HG02885 (cell line): Measurements from ENCODE around the gene CFAP97.
"Not testable (repeated sequence)": the region's sequence is repeated elsewhere in the genome, so short reads cannot be mapped to it uniquely, and the experiment has no call there.

Experiments
- ATAC-seq: cut with Tn5 transposase; IDR thresholded peaks from one replicate; pipeline ENCODE4 v1.9.1; 2021; ENCODE audit warnings: mild to moderate bottlenecking; ENCODE audit not compliant: unreplicated experiment, poor library complexity

CFAP97 gene

DNA sequence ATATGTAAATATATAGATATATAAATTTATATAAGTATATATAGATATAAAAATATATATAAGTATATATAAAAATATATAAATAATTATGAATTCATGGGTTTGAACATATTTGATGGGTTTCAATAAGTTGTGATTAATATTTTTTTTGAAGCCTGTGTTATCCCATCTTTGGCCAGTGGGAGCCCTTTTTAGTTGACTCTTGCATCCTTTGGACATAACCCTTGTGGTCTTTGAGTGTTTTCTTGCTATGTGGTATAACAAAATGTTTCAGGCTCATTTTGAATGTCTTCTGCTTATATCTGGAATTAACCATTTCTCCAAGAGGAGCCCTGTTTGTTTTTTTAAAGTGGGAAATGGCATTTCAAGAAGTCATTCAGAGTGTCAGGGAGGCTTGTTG lies 20.8 kb upstream of the CFAP97 start:
- no peak for ATAC-seq

DNA sequence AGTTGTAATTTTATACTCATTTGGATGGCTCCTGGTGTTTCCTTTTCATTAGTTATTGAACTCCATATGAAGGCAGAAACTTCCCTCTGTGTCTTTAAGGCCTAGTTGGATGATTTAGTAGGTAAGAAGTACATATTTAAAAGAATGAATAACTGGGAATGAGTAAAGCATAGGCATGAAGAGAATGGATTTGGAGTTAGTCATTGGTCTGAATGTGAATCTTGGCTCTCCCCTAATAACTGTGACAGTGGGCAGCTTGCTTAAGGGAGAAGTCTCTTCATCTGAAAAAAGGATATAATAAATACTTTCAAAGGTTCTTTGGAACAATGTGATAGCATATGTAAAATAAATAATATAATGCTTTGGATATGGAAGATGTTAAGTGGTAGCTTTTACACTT lies 18.8 kb upstream of the CFAP97 start:
- no peak for ATAC-seq

DNA sequence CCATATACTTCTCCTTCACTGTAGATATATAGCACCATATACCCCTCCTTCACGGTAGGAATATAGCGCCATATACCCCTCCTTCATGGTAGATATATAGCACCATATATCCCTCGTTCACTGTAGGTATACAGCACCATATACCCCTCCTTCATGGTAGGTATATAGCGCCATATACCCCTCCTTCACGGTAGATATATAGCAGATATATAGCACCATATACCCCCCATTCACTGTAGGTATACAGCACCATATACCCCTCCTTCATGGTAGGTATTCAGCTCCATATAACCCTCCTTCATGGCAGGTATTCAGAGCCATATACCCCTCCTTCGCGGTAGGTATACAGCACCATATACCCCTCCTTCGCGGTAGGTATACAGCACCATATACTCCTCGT lies 18.1 kb upstream of the CFAP97 start:
- no peak for ATAC-seq

DNA sequence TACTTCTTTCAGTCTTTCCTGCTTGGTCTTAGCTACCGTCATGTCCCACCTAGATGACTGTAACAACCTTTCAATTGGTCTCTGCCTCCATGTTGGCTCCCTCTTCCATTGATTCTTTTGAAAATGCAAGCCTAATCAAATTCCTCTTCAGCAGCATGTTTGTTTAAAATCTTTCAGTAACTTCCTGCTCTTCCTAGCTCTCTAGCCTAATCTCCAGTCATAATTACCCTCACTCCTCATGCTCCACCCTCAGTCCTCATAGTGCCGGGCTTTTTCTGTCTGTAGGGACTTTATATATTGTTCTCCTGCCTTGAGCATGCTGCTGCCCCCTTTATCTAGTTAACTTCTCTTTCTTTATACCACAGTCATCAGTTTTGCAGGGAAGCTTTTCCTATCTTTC lies 17.7 kb upstream of the CFAP97 start:
- no peak for ATAC-seq

DNA sequence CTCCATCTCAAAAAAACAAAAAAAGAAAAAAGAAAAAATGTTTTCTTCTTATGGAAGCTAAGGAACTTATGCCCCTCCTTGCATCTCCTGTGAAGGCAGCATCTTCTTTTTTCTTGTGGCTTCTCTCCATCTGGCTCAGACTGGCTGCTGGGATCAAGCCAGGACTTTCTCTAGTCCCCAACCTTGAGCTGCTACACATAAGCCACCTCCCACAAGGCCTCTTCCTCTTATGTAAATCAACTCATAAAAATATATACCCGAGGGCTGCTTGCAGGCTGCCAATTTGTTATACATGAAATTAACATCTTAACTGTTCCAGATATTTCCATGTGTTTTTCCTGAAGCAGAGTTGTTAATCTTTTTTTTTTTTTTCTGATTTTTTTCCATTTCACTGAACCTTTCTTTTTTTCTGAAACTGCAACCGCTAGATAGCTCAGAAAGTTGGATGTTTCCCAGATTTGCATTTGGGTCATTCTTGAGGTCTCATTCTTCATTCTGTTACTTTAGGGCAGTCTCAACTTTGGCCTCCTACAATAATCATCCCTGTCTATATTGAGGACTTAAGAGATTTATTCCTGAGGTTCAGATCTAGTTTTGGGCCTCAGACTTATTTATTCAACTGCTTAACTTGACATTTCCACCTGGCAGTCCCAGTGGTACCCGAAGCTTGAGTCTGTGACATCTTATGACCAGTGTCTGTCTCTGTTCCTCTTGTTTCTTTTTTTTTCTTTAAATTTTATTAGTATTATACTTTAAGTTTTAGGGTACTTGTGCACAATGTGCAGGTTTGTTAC lies 15.9 kb upstream of the CFAP97 start:
- peak; percentile 80 for ATAC-seq

DNA sequence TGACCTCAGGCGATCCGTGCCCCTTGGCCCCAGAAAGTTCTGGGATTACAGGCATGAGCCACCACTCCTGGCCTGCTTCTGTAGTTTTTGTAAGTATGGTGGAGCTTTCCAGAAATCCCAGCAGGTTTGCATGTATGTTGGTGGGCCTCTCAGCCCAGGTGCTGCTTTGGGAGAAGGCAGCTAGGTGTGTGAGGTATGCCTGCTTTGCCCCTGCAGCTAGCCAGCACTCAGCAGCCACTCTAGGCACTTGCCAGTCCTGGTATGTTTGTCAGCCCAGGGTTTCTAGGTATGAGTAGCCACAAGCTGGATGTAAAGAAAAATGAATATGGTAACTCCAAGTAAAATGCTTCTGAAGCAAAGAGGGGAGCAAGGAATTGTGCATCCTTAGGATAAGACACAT lies 14.5 kb upstream of the CFAP97 start:
- no peak for ATAC-seq

DNA sequence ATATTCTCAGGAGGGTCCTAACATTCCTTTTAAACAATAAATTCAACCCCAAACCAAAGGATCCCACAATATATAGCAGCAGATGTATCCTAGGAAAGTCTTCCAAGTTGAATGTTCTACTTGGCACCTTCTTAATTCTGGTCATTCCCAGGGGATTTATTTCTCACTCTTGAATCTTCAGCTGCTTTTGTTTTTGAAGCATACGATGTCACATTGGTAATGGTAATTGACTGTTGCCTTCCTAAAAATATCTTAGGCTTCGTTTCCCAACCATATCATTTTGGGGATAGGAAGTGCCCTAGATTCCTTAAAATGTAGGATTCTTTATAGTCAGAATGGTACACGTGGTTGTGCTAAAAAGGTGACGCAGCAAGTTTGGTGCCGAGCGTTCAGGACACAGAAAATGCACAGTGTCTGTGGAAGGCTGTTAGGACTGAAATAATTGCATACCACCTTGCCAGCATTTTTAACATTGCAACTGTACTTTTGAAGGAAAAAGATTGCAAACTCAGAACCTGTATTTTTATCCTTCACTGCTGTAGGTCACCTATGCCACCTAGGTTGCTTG lies 13.7 kb upstream of the CFAP97 start:
- ATAC-seq: no peak

DNA sequence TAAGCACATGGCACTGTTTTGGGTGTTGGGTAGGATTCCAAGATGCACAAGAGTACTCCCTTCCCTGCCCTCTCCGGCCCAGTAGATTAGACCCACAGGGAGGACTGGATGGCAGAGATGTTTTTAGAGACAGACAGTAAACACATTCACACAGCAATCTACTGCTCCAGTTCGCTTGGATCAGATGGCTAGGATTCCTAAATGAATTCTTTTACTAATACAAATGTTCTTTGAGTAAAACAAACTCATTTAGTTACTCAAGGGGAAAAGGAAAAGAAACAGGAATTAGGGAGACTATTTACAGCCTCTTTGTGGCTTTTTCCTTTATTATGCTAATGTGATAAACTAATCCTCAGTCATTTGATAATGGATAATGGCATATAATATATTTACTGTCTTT lies 11.5 kb upstream of the CFAP97 start:
- no peak for ATAC-seq

DNA sequence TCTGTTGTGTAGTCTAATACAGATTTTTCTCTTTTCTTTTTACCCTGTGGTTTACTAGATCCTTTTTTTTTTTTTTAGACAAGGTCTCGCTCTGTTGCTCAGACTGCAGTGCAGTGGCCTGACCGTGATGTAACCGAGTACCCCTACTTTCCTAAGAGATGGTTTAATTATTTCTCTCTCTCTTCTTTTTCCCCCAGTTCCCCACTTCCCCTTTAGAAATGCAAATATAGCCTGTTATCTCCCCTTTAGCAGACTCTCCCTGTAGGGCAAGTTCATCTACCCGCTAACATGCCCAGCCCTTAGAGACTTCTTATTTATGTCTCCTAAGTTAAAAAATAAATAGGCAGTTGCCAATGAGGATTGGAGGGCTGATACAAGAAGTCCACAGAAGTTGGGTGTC lies 10.1 kb upstream of the CFAP97 start:
- ATAC-seq: peak; percentile 36

DNA sequence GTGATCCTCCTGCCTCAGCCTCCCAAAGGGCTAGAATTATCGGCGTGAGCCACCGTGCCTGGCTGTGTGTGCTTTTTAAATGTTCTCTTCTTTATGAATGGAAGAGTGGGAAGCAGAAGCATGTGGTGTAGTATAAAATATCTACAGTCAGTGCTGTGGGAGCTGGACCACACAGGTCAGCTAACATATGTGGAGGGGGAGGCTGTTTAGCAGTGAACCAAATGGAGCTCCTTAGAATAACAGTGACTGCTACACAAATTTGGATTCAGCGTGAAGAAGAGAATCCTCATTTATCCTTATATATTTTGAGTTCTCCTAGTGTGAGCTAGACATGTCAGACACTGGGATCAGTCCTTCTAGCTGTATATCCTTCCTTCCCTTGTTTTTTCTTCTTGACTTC lies 8.8 kb upstream of the CFAP97 start:
- ATAC-seq: no peak

DNA sequence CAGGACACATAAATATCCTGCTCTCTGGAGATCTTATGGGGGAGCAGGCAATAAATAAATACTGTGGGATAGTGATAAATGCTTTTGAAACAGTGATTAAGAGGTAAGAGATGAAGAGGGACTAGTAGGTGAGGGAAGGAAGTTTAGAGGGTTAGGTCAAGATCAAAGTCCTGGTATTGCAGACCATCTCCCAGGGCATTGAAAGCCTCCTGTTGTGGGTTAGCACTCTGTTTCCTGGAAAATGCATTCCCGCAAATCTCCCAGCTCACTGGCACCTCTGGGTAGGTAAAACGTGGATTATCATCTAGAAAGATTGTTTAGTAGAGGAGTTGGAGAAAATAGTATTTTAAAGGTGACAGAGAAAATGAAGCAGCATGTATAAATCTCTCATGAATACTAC lies 7.8 kb upstream of the CFAP97 start:
- no peak for ATAC-seq

DNA sequence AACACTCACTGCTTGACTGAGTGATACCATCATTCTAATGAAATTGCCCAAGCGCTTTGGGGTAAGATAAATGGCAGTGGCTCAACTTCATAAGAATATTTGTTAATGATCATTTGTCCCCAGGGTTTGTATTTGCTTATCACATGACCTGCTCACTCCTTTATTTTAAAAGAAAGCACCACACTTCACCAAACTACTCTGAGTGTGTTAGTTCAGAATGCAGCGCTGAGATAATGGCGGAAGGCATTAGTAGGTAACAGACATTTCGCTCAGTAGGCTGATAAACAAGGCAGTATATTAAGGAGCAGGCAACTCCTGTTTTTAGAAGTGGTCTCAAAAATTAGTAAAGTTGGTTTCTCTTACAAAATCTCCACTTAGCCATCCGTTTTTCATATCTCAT lies 7.2 kb upstream of the CFAP97 start:
- ATAC-seq: no peak

DNA sequence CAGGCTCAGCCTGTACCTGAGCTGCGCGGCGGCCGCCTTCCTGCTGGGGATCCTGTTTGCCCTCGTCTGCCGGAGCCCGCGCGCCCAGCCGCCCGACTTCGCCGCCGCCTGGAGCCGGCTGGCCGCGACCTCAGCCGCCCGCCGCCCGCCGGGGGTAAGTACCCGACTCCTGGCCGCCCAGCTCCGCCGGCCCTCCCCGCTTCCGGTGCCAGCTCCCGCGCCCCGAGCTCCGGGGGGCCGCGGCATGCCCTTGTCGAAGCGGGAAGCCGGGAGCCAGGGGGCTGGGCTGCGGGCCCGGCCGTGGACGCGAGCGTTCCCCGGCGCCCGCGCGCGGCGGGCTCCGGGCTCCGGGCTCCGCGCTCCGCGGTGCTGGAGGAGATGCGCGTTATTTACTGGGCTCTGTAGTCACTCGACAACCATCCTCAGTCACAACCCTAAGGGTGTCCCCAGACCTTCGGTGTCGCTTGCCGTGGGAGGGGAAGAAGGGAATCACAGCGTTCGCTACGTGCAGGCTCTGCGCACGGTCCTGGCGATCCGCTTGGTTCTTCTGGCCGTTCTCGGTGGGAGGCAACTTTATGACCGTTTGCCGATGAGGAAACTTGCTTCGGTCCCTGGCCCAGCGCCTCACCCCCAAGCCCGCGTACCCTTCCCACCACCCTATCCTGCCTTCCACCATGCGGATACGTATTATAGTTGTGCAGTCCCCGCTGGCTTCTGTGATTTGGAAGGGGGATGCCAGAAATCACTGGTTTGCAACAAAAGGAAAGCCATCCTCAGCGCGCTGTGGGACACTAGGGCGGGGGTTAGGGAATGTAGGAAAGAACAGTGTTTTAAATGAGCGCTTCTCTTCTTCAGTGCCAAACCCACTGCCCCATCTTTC lies 6.5 kb upstream of the CFAP97 start:
- ATAC-seq: peak; percentile 13

DNA sequence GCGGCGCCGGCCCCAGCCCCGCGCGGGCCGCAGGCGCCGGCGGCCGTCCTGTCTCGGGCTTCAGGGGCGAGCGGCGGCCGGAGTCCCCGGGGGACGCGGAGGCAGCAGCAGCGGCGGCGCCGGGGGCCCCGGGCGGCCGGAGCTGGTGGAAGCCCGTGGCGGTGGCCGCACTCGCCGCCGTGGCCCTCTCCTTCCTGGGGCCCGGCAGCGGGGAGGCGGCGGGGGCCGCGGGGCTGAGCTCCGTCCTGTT lies 6.0 kb upstream of the CFAP97 start:
- peak; percentile 15 for ATAC-seq

DNA sequence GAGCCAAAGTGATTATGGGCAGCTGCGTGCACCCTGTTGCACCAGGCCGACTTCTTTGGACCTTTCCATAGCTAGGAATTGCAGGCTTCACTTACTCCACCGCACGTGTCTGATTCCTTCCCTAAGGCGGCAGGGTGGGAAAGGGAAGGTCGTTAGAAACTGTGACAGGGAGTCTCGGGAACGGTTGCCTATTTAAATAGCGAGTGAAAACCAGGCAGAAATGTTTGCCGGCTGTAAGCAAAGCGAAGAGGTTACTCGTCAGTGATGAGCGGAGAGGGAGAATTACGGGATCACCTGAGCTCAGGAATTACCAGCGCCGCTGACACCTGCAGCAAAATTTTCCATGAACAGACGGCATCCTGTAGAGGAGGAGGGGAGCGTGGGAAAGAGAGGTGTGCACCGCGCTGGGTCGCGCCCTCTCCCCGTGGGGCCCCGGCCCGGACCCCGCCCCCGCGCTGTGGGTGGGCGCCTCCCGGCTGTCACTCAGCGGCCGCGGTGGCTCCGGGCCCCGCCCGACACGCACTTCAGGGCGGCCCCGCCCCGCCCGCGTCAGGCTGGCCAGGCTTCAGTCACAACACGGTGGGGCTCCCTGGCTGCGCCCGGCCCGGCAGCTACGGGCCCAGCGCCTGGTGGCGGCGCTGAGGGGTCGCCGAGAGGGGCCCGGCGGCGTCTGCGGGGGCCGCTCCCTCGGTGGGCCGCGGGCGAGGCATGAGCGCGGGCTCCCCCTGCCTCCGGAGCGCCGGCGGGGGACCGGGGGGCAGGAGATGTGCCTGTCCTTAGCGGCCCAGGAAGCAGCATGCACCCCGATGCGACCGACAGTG lies 5.4 kb upstream of the CFAP97 start, which contains the start of gene SNX25:
SNX25 (plus strand) TSS at position 568 of the 821 bp plus-strand sequence; CDS start at position 797, 229 bp downstream.
- ATAC-seq: peak; percentile 76

DNA sequence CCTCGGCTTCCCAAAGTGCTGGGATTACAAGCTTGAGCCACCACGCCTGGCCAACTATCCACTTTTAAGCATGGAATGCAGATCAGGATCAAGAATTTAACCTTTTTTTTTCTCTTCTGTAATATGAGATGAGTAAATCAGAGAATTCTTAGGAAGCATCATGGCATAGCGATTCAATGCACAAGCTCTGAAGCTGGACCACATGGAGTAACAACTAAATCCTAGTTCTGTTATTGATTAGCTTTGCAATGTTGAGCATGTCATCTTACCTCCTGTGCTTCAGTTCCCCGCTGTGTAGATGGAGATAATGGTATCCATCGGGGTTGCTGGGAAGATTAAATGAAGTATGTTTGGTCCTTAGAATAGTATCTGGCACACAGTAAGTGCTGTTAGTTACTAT lies 3.7 kb upstream of the CFAP97 start:
- ATAC-seq: no peak

DNA sequence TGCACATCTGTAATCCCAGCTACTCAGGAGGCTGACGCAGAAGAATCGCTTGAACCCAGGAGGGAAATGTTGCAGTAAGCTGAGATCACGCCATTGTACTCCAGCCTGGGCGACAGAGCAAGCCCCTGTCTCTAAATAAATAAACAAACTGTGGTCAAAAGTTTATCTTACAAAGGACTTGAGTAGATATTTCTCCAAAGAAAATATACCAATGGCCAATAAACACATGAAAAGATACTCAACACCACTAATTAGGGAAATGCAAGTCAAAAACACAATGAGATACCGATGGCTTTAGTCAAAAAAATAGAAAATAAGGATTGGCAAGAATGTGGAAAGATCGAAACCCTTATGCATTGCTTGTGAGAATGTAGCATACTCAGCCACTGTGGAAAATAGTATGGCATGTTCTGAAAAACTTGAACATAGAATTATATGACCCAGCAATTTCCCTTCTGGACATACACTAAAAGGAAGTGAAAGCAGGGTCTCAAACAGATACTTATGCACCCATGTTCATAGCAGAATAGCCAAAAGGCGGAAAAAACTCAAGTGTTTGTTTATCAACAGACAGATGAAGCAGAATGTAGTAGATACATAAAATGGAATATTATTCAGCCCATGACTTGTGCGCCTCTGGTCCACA lies 2.0 kb upstream of the CFAP97 start:
- no peak for ATAC-seq

DNA sequence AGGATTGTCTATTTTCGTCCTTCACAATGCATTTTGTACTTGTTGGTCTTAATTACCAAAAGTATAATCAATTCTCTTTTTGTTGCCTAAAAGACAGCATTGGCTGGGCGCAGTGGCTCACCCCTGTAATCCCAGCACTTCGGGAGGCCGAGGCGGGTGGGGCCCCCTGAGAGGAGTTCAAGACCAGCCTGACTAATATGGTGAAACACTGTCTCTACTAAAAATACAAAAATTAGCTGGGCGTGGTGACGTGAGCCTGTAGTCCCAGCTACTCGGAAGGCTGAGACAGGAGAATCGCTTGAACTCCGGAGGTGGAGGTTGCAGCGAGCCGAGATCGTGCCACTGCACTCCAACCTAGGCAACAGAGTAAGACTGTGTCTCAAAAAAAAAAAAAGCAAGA lies 1.3 kb upstream of the CFAP97 start:
- ATAC-seq: not testable (repeated sequence)

DNA sequence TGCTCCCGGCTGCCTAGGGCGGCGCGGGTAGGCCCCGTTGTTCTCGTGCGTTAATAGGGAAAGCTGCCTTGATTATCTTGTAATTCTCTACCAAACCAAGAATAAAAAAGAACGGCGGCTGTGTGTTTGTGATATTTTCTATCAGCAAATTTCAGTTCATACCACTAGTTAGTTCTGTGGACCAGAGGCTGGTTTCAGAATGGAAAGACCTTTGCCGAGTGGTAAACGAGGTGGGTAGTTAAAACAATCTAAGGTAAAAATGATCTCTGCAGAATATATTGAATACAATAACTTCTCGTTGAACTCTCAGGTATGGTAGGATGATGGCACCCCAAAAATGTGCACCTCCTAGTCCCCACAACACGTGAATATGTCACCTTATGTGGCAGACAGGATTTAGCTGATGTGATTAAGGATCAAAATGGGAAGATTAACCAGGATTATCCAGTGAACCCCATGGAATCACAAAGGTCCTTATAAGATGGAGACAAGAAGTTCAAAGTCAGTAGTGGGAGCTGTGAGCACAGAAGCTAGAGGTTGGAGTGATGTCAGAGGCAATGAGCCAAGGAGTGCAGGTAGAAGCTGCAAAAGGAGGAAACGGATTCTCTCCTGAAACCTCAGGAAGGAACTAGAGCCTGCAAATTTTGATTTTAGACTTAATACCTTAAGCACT lies 574 bp upstream of the CFAP97 start:
- no peak for ATAC-seq
